ENCODE results near the gene PAX2. TPM values are rescaled to one million over a fixed set of nuclear protein-coding genes. Genes with fewer than 3 reads are reported as not detected.

The PAX2 gene
- total RNA-seq, 1 experiment from 2014 or later = not detected

DNA sequence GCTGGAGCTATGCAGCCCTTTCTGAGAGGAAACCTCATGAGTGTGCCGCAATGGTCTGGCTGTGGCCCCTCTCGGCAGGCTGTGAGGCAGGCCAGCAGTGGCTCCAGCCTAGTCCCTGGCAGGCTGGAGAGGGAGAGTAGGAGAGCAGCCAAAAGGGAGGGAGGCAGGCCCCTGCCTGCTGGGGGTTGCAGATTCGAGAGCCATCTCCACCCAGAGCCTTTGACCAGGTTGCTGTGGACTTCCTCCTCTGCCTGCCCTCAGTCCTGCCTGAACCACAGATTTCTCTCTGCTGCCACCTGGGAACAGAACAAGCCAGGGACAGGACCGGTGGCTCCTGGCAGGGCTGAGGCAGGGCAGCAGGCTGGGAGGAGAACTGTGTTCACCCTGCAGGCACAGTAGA lies 13.9 kb downstream of the PAX2 start:
- Histone ChIP-seq H3T11ph (ENCODE audit: low read length) (no peak overlapping the region), H2BK15ac (ENCODE audit: low read depth, low read length) (no peak overlapping the region), H3K9ac (ENCODE audit: extremely low read depth, insufficient read length, low read length) (no peak overlapping the region), H3K9me3 (ENCODE audit: control insufficient read depth, low read depth, low read length) (no peaks in the 10 kb centered on the region), H2AFZ (ENCODE audit: low read length) (no peak overlapping the region), H4K20me1 (ENCODE audit: control insufficient read depth, insufficient read depth, insufficient read length) (no peaks in the 10 kb centered on the region), H4K91ac (ENCODE audit: insufficient read length, low read depth, low read length) (no peak overlapping the region), H2AK5ac (ENCODE audit: insufficient read length, low read length) (no peak overlapping the region), H3K23ac (ENCODE audit: insufficient read length, low read depth, low read length) (no peak overlapping the region), H2BK12ac (ENCODE audit: insufficient read length, low read depth, low read length) (no peak overlapping the region), H4K5ac (ENCODE audit: insufficient read length, low read depth, low read length) (no peak overlapping the region), H3K27me3 (ENCODE audit: insufficient read depth, low read length) (peaks cover 21% of the 10 kb centered on the region; the same call in 1 of the 2 replicates), H4K8ac (replicated peaks; ENCODE audit: insufficient read length, low read depth, low read length) (no peak overlapping the region), H3K14ac (ENCODE audit: insufficient read depth, low read length) (no peak overlapping the region), H2BK120ac (ENCODE audit: low read depth, low read length, poor library complexity, severe bottlenecking) (no peak overlapping the region), H3K79me1 (ENCODE audit: insufficient read depth, low read depth, low read length, poor library complexity, severe bottlenecking) (no peaks in the 10 kb centered on the region), H3K79me2 (ENCODE audit: insufficient read depth, low read length) (no peaks in the 10 kb centered on the region), H3K4me1 (ENCODE audit: insufficient read depth, low read length) (no peaks in the 10 kb centered on the region), H3K23me2 (ENCODE audit: insufficient read length, low read depth, low read length, poor library complexity, severe bottlenecking) (no peaks in the 10 kb centered on the region), H3K27ac (ENCODE audit: insufficient read length, low read depth, low read length) (no peak overlapping the region), H3K4ac (ENCODE audit: low read depth, low read length) (no peak overlapping the region), H2BK5ac (ENCODE audit: insufficient read length, low read length) (no peak overlapping the region), H3K56ac (ENCODE audit: insufficient read length, low read depth, low read length) (no peak overlapping the region), H3K18ac (ENCODE audit: insufficient read length, low read depth, low read length) (no peak overlapping the region), H3K4me2 (ENCODE audit: insufficient read depth, insufficient read length, low read length) (no peak overlapping the region), H2BK20ac (ENCODE audit: low read depth, low read length, poor library complexity, severe bottlenecking) (no peak overlapping the region)
- peak; percentile 54 for DNase-seq
- TF ChIP-seq, protein P1, sequence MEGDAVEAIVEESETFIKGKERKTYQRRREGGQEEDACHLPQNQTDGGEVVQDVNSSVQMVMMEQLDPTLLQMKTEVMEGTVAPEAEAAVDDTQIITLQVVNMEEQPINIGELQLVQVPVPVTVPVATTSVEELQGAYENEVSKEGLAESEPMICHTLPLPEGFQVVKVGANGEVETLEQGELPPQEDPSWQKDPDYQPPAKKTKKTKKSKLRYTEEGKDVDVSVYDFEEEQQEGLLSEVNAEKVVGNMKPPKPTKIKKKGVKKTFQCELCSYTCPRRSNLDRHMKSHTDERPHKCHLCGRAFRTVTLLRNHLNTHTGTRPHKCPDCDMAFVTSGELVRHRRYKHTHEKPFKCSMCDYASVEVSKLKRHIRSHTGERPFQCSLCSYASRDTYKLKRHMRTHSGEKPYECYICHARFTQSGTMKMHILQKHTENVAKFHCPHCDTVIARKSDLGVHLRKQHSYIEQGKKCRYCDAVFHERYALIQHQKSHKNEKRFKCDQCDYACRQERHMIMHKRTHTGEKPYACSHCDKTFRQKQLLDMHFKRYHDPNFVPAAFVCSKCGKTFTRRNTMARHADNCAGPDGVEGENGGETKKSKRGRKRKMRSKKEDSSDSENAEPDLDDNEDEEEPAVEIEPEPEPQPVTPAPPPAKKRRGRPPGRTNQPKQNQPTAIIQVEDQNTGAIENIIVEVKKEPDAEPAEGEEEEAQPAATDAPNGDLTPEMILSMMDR (conservative IDR thresholded peaks at IDR 0.05) = peak; percentile 31; the same call in 1 of the 3 replicates
- Mint-ChIP-seq H3K9me3 (no peaks in the 10 kb centered on the region), H3K4me3 (no peak overlapping the region; a peak in 1 of 5 replicates), H3K27ac (no peak overlapping the region), H3K27me3 (ENCODE audit: low read depth) (peaks cover 98% of the 10 kb centered on the region), H3K4me1 (peaks cover 2 to 6% of the 10 kb centered on the region in 2 experiments; a peak in 2 of 4 replicates), H3K36me3 (ENCODE audit: insufficient read depth in 1 of 3, low read depth in 3 of 3) (no peaks in the 10 kb centered on the region)
- no CpG with 5 or more reads among the region's 4 CpGs for WGBS (ENCODE audit: extremely low coverage, insufficient read length, low lambda C conversion rate)
